ENCODE data around the gene NOMO2.
"Not testable (repeated sequence)": the region's sequence is repeated elsewhere in the genome, so short reads cannot be mapped to it uniquely, and the experiment has no call there.

Gene NOMO2

GRCh38 chr16:18577942-18578341 is 16.0 kb upstream of the NOMO2 start:
- in situ Hi-C loops (cut with HindIII; ENCODE audit: low sequenced_read_pairs): not testable (repeated sequence)

GRCh38 chr16:18575945-18576344 is 14.0 kb upstream of the NOMO2 start:
- in situ Hi-C loops (cut with HindIII; ENCODE audit: low sequenced_read_pairs): not testable (repeated sequence)

DNA sequence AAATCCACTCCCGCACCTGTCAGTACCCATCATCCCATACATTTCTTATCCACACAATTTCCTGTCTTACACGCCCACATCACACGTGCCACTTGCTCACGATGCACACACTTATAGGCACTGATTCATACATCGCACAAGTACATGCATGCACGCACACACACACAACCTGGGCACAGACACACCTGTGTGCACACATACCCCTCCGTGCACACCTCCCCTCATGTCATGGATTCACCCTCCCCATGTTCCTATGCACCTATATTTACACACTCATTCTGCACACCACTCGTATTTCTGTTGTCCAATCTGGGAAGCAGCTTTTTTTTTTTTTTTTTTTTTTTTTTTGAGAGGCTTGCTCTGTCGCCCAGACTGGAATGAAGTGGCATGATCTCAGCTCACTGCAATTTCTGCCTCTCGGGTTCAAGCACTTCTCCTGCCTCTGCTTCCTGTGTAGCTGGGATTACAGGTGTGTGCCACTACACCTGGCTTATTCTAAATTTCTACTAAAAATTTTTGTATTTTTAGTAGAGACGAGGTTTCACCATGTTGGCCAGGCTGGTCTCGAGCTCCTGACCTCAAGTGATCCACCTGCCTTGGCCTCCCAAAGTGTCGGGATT is 13.5 kb upstream of the NOMO2 start:
- in situ Hi-C loops (cut with HindIII; ENCODE audit: low sequenced_read_pairs): not testable (repeated sequence)

DNA sequence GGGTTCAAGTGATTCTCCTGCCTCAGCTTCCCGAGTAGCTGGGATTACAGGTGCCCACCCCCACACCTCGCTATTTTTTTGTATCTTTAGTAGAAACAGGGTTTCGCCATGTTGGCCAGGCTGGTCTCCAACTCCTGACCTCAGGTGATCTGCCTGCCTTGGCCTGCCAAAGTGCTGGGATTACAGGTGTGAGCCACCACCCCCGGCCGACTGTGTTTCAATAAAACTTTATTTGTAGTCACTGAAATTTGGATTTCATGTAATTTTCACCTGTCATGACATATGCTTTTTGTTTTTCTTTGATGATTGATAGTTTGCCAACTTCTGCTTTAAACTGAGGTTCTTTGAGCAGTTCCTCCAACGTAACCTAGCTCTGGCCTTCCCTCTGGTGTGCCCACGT is 12.0 kb upstream of the NOMO2 start:
- in situ Hi-C loops (cut with HindIII; ENCODE audit: low sequenced_read_pairs): not testable (repeated sequence)

DNA sequence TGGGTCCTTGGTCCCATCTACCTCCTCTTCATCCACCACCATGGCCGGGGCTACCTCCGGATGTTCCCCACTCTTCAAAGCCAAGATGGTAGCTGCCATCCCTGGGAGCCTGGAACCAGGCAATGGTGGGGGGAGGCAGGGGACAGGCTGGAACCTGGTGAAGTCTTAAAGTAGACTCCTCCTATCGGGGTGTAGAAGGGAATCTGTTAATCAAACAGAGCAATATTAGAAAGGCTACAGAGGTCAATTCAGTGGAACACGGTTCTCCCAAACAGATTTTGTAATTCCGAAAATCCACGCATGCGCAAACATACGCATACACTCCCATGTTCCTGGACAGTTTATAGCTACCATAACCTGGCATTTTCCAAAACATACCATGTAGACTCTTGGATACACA is 11.1 kb upstream of the NOMO2 start:
- in situ Hi-C loops (cut with HindIII; ENCODE audit: low sequenced_read_pairs): not testable (repeated sequence)

- in situ Hi-C loops (cut with HindIII; ENCODE audit: low sequenced_read_pairs): not testable (repeated sequence)
Observed at GRCh38 chr16:18571307-18571850, 9.5 kb upstream of the NOMO2 start.

- in situ Hi-C loops (cut with HindIII; ENCODE audit: low sequenced_read_pairs): not testable (repeated sequence)
Observed at GRCh38 chr16:18570529-18571306, 8.8 kb upstream of the NOMO2 start.

DNA sequence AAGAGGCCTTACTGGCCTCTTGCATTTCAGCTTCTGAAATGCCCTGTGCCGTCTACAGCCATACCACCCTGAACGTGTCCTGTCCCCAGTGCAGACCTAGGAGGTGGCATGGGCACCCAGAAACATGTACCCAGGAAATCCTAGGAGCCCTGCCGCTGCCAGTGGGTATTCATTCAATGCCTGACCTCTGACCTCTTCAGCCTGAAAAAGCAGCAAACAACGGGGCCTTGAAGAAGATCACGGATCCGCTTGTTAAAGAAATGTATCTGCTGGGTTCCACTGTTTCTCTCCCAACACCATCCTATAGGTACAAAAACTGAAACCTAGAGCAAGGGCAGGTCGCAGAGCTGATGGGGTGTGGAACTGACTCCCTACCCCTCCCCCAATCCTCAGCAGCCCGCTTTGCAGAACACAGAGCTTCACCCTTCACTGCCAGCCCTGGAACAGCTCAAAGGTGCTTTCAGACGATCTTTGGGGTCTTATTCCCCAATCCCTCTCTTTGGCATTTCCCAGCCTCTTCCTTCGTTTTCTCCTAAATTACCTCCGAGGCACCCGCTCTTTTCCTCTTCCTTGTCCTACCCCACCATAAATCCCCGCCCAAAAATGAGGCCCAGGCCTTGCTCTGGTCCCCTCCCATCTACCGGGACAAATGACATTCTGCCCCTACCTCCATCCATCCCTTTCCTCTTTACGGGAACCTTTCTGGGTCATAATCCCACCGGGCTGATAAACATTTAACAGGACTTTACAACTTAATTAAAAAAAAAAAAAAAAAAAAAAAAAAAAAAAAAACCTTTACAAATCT is 1.3 kb downstream of the NOMO2 start:
- in situ Hi-C loops (cut with HindIII; ENCODE audit: low sequenced_read_pairs): not testable (repeated sequence)

- in situ Hi-C loops (cut with HindIII; ENCODE audit: low sequenced_read_pairs): not testable (repeated sequence)
Observed at GRCh38 chr16:18553671-18554070, 8.2 kb downstream of the NOMO2 start.

GRCh38 chr16:18547382-18547781 is 14.5 kb downstream of the NOMO2 start:
- in situ Hi-C loops (cut with HindIII; ENCODE audit: low sequenced_read_pairs): not testable (repeated sequence)

- in situ Hi-C loops (cut with HindIII; ENCODE audit: low sequenced_read_pairs): not testable (repeated sequence)
Observed at GRCh38 chr16:18546853-18547252, 15.0 kb downstream of the NOMO2 start.

DNA sequence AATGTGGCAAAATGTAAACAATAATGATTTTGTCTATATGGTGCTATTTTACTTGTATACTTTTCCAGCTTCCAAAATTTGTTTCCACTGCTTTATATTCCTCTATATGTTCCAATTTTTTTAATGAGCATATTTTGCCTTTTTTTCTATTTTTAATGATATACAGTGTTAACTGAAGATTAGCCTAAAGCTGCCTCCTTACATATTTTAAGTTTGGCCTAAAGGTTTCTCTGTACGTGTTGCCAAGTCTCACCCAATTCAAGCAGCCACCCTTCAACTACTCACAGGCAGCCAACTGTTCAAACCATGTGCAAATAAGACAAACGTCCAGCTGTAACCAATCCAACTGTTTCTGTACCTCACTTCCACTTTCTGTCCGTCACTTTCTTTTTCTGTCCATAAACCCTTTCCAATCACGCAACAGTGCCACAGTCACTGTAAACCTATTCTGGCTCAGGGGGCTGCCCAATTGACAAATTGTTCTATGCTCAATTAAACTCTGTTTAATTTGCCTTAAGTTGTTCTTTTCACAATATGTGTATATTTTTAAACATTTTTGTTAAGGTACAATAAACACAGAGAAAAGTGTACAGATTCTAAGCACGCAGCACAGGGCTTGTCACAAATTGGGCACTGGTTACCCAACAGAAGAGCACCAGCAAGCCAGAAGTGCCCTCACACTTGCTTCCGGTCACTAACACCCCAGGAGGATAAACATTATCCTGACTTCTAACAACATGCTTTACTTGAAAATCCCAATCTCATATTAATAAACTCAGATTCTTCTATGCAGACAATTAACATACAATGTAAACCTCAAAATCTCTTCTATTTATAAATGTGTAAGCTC is 17.4 kb downstream of the NOMO2 start:
- in situ Hi-C loops (cut with HindIII; ENCODE audit: low sequenced_read_pairs): not testable (repeated sequence)

GRCh38 chr16:18541912-18542311 is 20.0 kb downstream of the NOMO2 start:
- in situ Hi-C loops (cut with HindIII; ENCODE audit: low sequenced_read_pairs): not testable (repeated sequence)

- in situ Hi-C loops (cut with HindIII; ENCODE audit: low sequenced_read_pairs): not testable (repeated sequence)
Observed at GRCh38 chr16:18537004-18537403, 24.9 kb downstream of the NOMO2 start.

DNA sequence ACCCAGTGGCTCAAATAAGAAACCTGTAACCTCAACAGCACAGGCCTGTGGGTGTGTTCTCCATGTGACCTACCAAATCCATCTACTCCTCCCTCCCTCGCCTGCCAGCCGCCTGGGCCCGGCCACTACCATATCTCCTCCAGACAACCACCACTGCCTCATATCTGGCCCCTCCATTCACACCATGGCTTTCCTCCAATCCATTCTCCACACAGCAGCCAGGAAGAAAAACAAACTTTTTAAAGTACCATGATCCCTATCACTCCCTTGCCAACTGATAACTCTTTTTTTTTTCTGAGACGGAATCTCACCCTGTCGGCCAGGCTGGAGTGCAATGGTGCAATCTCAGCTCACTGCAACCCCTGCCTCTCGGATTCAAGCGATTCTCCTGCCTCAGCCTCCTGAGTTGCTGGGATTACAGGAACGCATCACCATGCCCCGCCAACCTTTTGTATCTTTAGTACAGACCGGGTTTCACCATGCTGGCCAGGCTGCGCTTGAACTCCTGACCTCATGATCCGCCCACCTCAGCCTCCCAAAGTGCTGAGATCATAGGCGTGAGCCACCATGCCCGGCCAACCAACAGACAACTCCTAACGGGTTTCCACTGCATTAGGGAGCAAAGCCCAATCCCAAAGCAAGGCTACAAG is 26.3 kb downstream of the NOMO2 start:
- in situ Hi-C loops (cut with HindIII; ENCODE audit: low sequenced_read_pairs): not testable (repeated sequence)

DNA sequence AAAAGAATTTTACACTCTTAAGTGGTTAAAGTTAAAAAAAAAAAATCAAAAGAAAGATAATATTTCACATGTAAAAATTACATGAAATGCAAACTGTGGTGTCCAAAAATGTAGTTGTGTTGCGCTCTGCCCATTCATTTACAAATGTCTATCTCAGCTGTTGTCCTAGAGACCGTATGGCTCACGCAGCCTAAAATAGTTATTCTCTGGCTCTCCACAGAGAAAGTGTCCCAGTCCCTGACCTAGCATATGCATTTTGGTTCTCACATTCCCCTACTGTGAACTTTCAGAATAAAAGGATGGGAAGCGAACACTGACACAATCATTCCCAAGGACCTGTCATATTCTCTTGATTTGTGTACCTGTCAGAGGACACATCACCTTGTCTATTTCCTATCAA is 27.6 kb downstream of the NOMO2 start:
- in situ Hi-C loops (cut with HindIII; ENCODE audit: low sequenced_read_pairs): not testable (repeated sequence)

- in situ Hi-C loops (cut with HindIII; ENCODE audit: low sequenced_read_pairs): not testable (repeated sequence)
Observed at GRCh38 chr16:18531323-18531722, 30.6 kb downstream of the NOMO2 start.

DNA sequence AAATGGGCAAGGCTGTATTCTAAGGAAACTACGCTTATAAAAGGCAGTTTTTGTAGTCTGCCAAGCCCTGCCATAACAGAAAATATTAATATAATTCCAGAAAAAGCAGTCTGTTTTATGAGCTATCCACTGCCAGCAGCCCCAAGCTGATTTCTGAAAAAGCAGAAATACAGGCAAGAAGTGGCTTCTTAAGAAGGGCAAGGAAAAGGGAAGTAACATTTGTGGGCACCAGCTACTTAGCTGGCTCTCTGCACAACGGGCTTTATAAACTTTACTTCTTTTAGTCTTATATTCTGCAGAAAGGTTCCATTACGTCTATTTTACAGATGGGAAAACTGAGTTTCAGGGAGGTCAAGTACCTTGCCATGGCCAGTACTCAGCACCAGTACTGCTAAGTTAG is 31.6 kb downstream of the NOMO2 start:
- in situ Hi-C loops (cut with HindIII; ENCODE audit: low sequenced_read_pairs): not testable (repeated sequence)

- in situ Hi-C loops (cut with HindIII; ENCODE audit: low sequenced_read_pairs): not testable (repeated sequence)
Observed at GRCh38 chr16:18526547-18526946, 35.4 kb downstream of the NOMO2 start.

Data from DLD1 (cell line).